ENCODE data around the gene OR9Q1. TPM values are rescaled to one million over a fixed set of nuclear protein-coding genes. Genes with fewer than 3 reads are reported as not detected.

OR9Q1 gene
- total and polyA plus RNA-seq, 4 donors, result not detected

- H3K9ac ChIP-seq (ENCODE audit: low read depth in 1 of 2, low read length in 2 of 2), result no peak overlapping the region
- no peak overlapping the region for H3K4me3 ChIP-seq (ENCODE audit: low read depth in 1 of 3, low read length in 3 of 3)
- H3K27me3 ChIP-seq (ENCODE audit: control insufficient read depth in 4 of 4, insufficient read depth in 4 of 4, low read length in 3 of 4), result peaks cover 0 to 2% (median under 1%) of the 10 kb centered on the region in 4 donors
- TF ChIP-seq NR2F2 (IDR thresholded peaks at IDR 0.05) (no peak), GABPA (IDR thresholded peaks at IDR 0.05 in 1 of 2, conservative IDR thresholded peaks at IDR 0.05 in 1 of 2) (no peak), SP1 (IDR thresholded peaks at IDR 0.05) (no peak), ZBTB33 (IDR thresholded peaks at IDR 0.05) (no peak), JUND (IDR thresholded peaks at IDR 0.05) (no peak), FOXA1 (IDR thresholded peaks at IDR 0.05) (no peak), ATF3 (IDR thresholded peaks at IDR 0.05) (no peak), RXRA (IDR thresholded peaks at IDR 0.05) (no peak), HNF4A (conservative IDR thresholded peaks at IDR 0.05) (no peak), YY1 (IDR thresholded peaks at IDR 0.05) (no peak), TAF1 (conservative IDR thresholded peaks at IDR 0.05) (no peak)
- 42% methylated on average over 2 of the region's 2 CpGs for WGBS
- no peak for DNase-seq (ENCODE audit: low spot score)
- no peaks in the 10 kb centered on the region for H3K9me3 ChIP-seq (ENCODE audit: control insufficient read depth in 4 of 4, low read length in 3 of 4)
- no peaks in the 10 kb centered on the region for H3K36me3 ChIP-seq (ENCODE audit: control insufficient read depth in 4 of 4, insufficient read depth in 3 of 4, low read depth in 1 of 4, low read length in 3 of 4)
- H3K27ac ChIP-seq (ENCODE audit: low read depth in 1 of 2, low read length in 2 of 2), result no peak overlapping the region
- H3K4me1 ChIP-seq (ENCODE audit: control insufficient read depth in 4 of 4, insufficient read depth in 4 of 4, low read length in 3 of 4), result no peaks in the 10 kb centered on the region
These were observed 46.0 kb upstream of the OR9Q1 start for GRCh38 chr11:57977709-57978108.

- no peak overlapping the region for H3K9ac ChIP-seq (ENCODE audit: low read depth in 1 of 2, low read length in 2 of 2)
- TF ChIP-seq MAX (IDR thresholded peaks at IDR 0.05) (no peak), HNF4A (conservative IDR thresholded peaks at IDR 0.05) (no peak)
- H3K27ac ChIP-seq (ENCODE audit: low read depth in 1 of 2, low read length in 2 of 2), result no peak overlapping the region
- H3K4me1 ChIP-seq (ENCODE audit: control insufficient read depth in 4 of 4, insufficient read depth in 4 of 4, low read length in 3 of 4), result no peaks in the 10 kb centered on the region
- H3K4me3 ChIP-seq (ENCODE audit: low read depth in 1 of 3, low read length in 3 of 3), result no peak overlapping the region
- no peaks in the 10 kb centered on the region for H3K9me3 ChIP-seq (ENCODE audit: control insufficient read depth in 4 of 4, low read length in 3 of 4)
- no peak for DNase-seq (ENCODE audit: low spot score)
- H3K36me3 ChIP-seq (ENCODE audit: control insufficient read depth in 4 of 4, insufficient read depth in 3 of 4, low read depth in 1 of 4, low read length in 3 of 4), result no peaks in the 10 kb centered on the region
- 44% methylated on average over 3 of the region's 3 CpGs for WGBS
- peaks cover 0 to 2% (median under 1%) of the 10 kb centered on the region in 4 donors for H3K27me3 ChIP-seq (ENCODE audit: control insufficient read depth in 4 of 4, insufficient read depth in 4 of 4, low read length in 3 of 4)
These were observed 44.8 kb upstream of the OR9Q1 start for GRCh38 chr11:57978686-57979531.

GRCh38 chr11:57979532-57980079, 44.1 kb upstream of the OR9Q1 start:
- H3K9me3 ChIP-seq (ENCODE audit: control insufficient read depth in 4 of 4, low read length in 3 of 4), result no peaks in the 10 kb centered on the region
- no peaks in the 10 kb centered on the region for H3K4me1 ChIP-seq (ENCODE audit: control insufficient read depth in 4 of 4, insufficient read depth in 4 of 4, low read length in 3 of 4)
- no peak overlapping the region for H3K4me3 ChIP-seq (ENCODE audit: low read depth in 1 of 3, low read length in 3 of 3)
- 80% methylated on average over 1 of the region's 1 CpG for WGBS
- no peak for DNase-seq (ENCODE audit: low spot score)
- H3K27me3 ChIP-seq (ENCODE audit: control insufficient read depth in 4 of 4, insufficient read depth in 4 of 4, low read length in 3 of 4), result peaks cover 0 to 2% (median under 1%) of the 10 kb centered on the region in 4 donors
- H3K36me3 ChIP-seq (ENCODE audit: control insufficient read depth in 4 of 4, insufficient read depth in 3 of 4, low read depth in 1 of 4, low read length in 3 of 4), result no peaks in the 10 kb centered on the region
- H3K27ac ChIP-seq (ENCODE audit: low read depth in 1 of 2, low read length in 2 of 2), result no peak overlapping the region
- no peak overlapping the region for H3K9ac ChIP-seq (ENCODE audit: low read depth in 1 of 2, low read length in 2 of 2)
- TF ChIP-seq YY1 (IDR thresholded peaks at IDR 0.05), result no peak
- no peak for TF ChIP-seq SP1 (IDR thresholded peaks at IDR 0.05)
- no peak for TF ChIP-seq RXRA (IDR thresholded peaks at IDR 0.05)
- no peak for TF ChIP-seq ATF3 (IDR thresholded peaks at IDR 0.05)
- TF ChIP-seq HNF4G (IDR thresholded peaks at IDR 0.05), result no peak
- TF ChIP-seq GABPA (IDR thresholded peaks at IDR 0.05 in 1 of 2, conservative IDR thresholded peaks at IDR 0.05 in 1 of 2), result no peak
- TF ChIP-seq FOXA1 (IDR thresholded peaks at IDR 0.05), result no peak
- TF ChIP-seq FOXA2 (IDR thresholded peaks at IDR 0.05), result no peak
- TF ChIP-seq TAF1 (conservative IDR thresholded peaks at IDR 0.05), result no peak
- TF ChIP-seq RAD21 (IDR thresholded peaks at IDR 0.05), result no peak
- TF ChIP-seq REST (IDR thresholded peaks at IDR 0.05), result no peak
- no peak for TF ChIP-seq EGR1 (IDR thresholded peaks at IDR 0.05; ENCODE audit: low read depth in 2 of 2)
- TF ChIP-seq ZBTB33 (IDR thresholded peaks at IDR 0.05), result no peak
- no peak for TF ChIP-seq JUND (IDR thresholded peaks at IDR 0.05)
